ENCODE measurements around the gene RFC3.
"Not testable (repeated sequence)": the region's sequence is repeated elsewhere in the genome, so short reads cannot be mapped to it uniquely, and the experiment has no call there.

- TF ChIP-seq CTCF, EZH2, EZH2phosphoT487 (IDR thresholded peaks at IDR 0.05): not testable (repeated sequence)
Measured at GRCh38 chr13:33783212-33783611, 34.7 kb upstream of the RFC3 start.

Measured in neural progenitor cell (in vitro differentiated cells).